Panc1 (cell line): ENCODE measurements around the gene RPS28. TPM values are rescaled to one million over a fixed set of nuclear protein-coding genes. Genes with fewer than 3 reads are reported as not detected.
A peak's percentile ranks its signal among the peaks of the same experiment; 100 is the strongest.

Experiments
- ATAC-seq: fragments of 200-7000 bp; cut with Tn5 transposase; 2 replicates; pipeline ENCODE4 v1.9.1; 2020; ENCODE audit warnings: mild to moderate bottlenecking, moderate library complexity
- BruUV-seq: library from RNA; stranded (reverse); fragments of 400-500 nt; replicated peaks from 2 replicates; lab custom pipeline; 2021; lab: Mats Ljungman, UMichigan
- CTCF ChIA-PET: fragments of 300-600 bp; sonication (Branson Sonifier 250); formaldehyde crosslinking; loops from one replicate; lab custom pipeline; 2022; ENCODE audit warnings: antibody characterized with exemption; lab: Charles Lee
- POLR2A ChIA-PET: fragments of 300-600 bp; sonication (Branson Sonifier 250); formaldehyde crosslinking; loops from one replicate; lab custom pipeline; 2022; ENCODE audit warnings: antibody characterized with exemption; lab: Charles Lee
- DNase-seq: peaks from one replicate; pipeline ENCODE4 v3.0.0-alpha.2; 2010; ENCODE audit warnings: low read depth, low spot score
- H3K27ac ChIP-seq: 2 replicates; pipeline ENCODE4 v1.5.1; 2011; ENCODE audit warnings: mild to moderate bottlenecking, low read length, inconsistent platforms
- H3K27me3 ChIP-seq: fragments of 200-500 bp; sonication (Bioruptor generic); 2 replicates; pipeline ENCODE4 v1.6.0; 2014; ENCODE audit warnings: low read length, inconsistent platforms; ENCODE audit not compliant: control insufficient read depth, insufficient read depth
- H3K36me3 ChIP-seq: fragments of 200-500 bp; sonication (Bioruptor generic); 2 replicates; pipeline ENCODE4 v1.5.1; 2014; ENCODE audit warnings: inconsistent platforms, mild to moderate bottlenecking, low read length, moderate library complexity; ENCODE audit not compliant: control insufficient read depth, insufficient read depth
- H3K4me1 ChIP-seq: 2 replicates; pipeline ENCODE4 v1.5.1; 2011; ENCODE audit warnings: inconsistent platforms, mild to moderate bottlenecking, low read length, moderate library complexity; ENCODE audit not compliant: control insufficient read depth, insufficient read depth
- H3K4me3 ChIP-seq, 2 experiments: 2 replicates each; pipeline ENCODE4 v1.5.1; 2011 to 2012; ENCODE audit warnings: low read depth in 2 of 2, low read length in 2 of 2, mild to moderate bottlenecking in 2 of 2, inconsistent platforms in 1 of 2, moderate library complexity in 1 of 2
- H3K9me3 ChIP-seq: fragments of 200-500 bp; sonication (Bioruptor generic); 2 replicates; pipeline ENCODE4 v1.5.1; 2014; ENCODE audit warnings: low read depth, mild to moderate bottlenecking, inconsistent platforms, low read length, moderate library complexity; ENCODE audit not compliant: control insufficient read depth, insufficient read depth
- POLR2AphosphoS5 ChIP-seq: IDR thresholded peaks from 2 replicates; pipeline ENCODE4 v1.6.1; 2012; ENCODE audit warnings: mild to moderate bottlenecking, low read depth, low read length, moderate library complexity
- SIN3A ChIP-seq: IDR thresholded peaks from 2 replicates; pipeline ENCODE4 v1.6.1; 2012; ENCODE audit warnings: low read depth, mild to moderate bottlenecking, low read length, moderate library complexity, borderline replicate concordance; ENCODE audit not compliant: insufficient read depth
- TCF7L2 ChIP-seq: IDR thresholded peaks from 2 replicates; pipeline ENCODE4 v1.6.1; 2011; ENCODE audit warnings: mild to moderate bottlenecking, low read depth, low read length, inconsistent platforms
- in situ Hi-C: cut with HindIII; loops from 2 replicates; pipeline ENCODE4 v1.10.0; 2016; ENCODE audit warnings: low sequenced_read_pairs, low pct_unique_long_range_greater_than_20kb
- intact Hi-C: fragments of 100-400 bp; cut with micrococcal nuclease; formaldehyde crosslinking; loops from one replicate; pipeline ENCODE4 v1.10.0; 2022; ENCODE audit not compliant: unreplicated experiment
- total RNA-seq: library from RNA; stranded (reverse); gene quantifications from one replicate; pipeline ENCODE4 v1.2.1, GENCODE V29; 2021; ENCODE audit not compliant: unreplicated experiment
- TF ChIP-seq, protein P1 (sequence below), 2 experiments: IDR thresholded peaks; 2 replicates each; pipeline ENCODE4 v1.6.1; 2011 to 2012; ENCODE audit warnings: low read depth in 2 of 2, control low read depth in 1 of 2, low read length in 1 of 2, mild to moderate bottlenecking in 1 of 2, moderate library complexity in 1 of 2; ENCODE audit not compliant: insufficient read depth in 1 of 2

The RPS28 gene
- total RNA-seq, 1 experiment from 2014 or later = 1,096 TPM

GRCh38 chr19:8370176-8371010, 49.1 kb downstream of the RPS28 start:
- Histone ChIP-seq H3K4me1 (peaks cover 20% of the 10 kb centered on the region), H3K4me3 (no peak overlapping the region), H3K27me3 (no peaks in the 10 kb centered on the region), H3K27ac (no peak overlapping the region), H3K36me3 (no peaks in the 10 kb centered on the region; the same call in none of the 2 replicates), H3K9me3 (no peaks in the 10 kb centered on the region)
- intact Hi-C loops (no loop called here), in situ Hi-C loops (no loop called here)
- BruUV-seq = no TSS peak
- DNase-seq = no peak
- POLR2A ChIA-PET = no interaction called here
- 0 out of 2 replicates have a peak, but pooled peaks have one; percentile 22 for TF ChIP-seq POLR2AphosphoS5
- TF ChIP-seq, protein P1, sequence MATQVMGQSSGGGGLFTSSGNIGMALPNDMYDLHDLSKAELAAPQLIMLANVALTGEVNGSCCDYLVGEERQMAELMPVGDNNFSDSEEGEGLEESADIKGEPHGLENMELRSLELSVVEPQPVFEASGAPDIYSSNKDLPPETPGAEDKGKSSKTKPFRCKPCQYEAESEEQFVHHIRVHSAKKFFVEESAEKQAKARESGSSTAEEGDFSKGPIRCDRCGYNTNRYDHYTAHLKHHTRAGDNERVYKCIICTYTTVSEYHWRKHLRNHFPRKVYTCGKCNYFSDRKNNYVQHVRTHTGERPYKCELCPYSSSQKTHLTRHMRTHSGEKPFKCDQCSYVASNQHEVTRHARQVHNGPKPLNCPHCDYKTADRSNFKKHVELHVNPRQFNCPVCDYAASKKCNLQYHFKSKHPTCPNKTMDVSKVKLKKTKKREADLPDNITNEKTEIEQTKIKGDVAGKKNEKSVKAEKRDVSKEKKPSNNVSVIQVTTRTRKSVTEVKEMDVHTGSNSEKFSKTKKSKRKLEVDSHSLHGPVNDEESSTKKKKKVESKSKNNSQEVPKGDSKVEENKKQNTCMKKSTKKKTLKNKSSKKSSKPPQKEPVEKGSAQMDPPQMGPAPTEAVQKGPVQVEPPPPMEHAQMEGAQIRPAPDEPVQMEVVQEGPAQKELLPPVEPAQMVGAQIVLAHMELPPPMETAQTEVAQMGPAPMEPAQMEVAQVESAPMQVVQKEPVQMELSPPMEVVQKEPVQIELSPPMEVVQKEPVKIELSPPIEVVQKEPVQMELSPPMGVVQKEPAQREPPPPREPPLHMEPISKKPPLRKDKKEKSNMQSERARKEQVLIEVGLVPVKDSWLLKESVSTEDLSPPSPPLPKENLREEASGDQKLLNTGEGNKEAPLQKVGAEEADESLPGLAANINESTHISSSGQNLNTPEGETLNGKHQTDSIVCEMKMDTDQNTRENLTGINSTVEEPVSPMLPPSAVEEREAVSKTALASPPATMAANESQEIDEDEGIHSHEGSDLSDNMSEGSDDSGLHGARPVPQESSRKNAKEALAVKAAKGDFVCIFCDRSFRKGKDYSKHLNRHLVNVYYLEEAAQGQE (IDR thresholded peaks at IDR 0.05; ENCODE audit: insufficient read depth in 1 of 2, low read depth in 2 of 2, low read length in 1 of 2) = no peak
- CTCF ChIA-PET = no interaction called here
- ATAC-seq = no peak

GRCh38 chr19:8371011-8371804, 49.9 kb downstream of the RPS28 start:
- Histone ChIP-seq H3K36me3 (no peaks in the 10 kb centered on the region; the same call in 1 of the 2 replicates), H3K27me3 (no peaks in the 10 kb centered on the region), H3K27ac (no peak overlapping the region), H3K4me1 (peaks cover 14% of the 10 kb centered on the region), H3K9me3 (no peaks in the 10 kb centered on the region), H3K4me3 (no peak overlapping the region)
- ChIA-PET CTCF (no interaction called here), POLR2A (no interaction called here)
- in situ Hi-C loops = no loop called here
- no TSS peak for BruUV-seq
- ATAC-seq (no peak), DNase-seq (no peak)
- intact Hi-C loops = no loop called here
- TF ChIP-seq SIN3A (no peak), TCF7L2 (no peak), POLR2AphosphoS5 (no peak)

Other genes with a start within 250 kb of the RPS28 start
- 0.10 TPM for gene FBN3, start 171.9 kb upstream of the RPS28 start, total RNA-seq
- gene CERS4, start 112.1 kb upstream of the RPS28 start, total RNA-seq = 11.6 TPM
- gene CD320, start 13.1 kb upstream of the RPS28 start, total RNA-seq = 120 TPM
- gene NDUFA7, start 121 bp upstream of the RPS28 start, total RNA-seq = 36.8 TPM
- gene KANK3, start 21.8 kb downstream of the RPS28 start, total RNA-seq = 1.2 TPM
- 46.6 TPM for gene ANGPTL4, start 42.7 kb downstream of the RPS28 start, total RNA-seq
- gene RAB11B, start 68.9 kb downstream of the RPS28 start, total RNA-seq = 135 TPM
- 32.6 TPM for gene MARCHF2, start 91.8 kb downstream of the RPS28 start, total RNA-seq
- gene HNRNPM, start 123.5 kb downstream of the RPS28 start, total RNA-seq = 225 TPM
- 0.15 TPM for gene PRAM1, start 181.1 kb downstream of the RPS28 start, total RNA-seq
- gene ZNF414, start 192.7 kb downstream of the RPS28 start, total RNA-seq = 37.1 TPM